GM04503 (cell line): Measurements from ENCODE around the gene PKM.

ENCODE experiments used
- DNase-seq: peaks from one replicate; pipeline ENCODE4 v3.0.0-alpha.2; 2012; ENCODE audit warnings: low read depth

PKM gene

GRCh38 chr15:72200395-72201237 is 30.4 kb downstream of the PKM start:
- no peak for DNase-seq

GRCh38 chr15:72199721-72200212 is 31.2 kb downstream of the PKM start:
- peak; percentile 28 for DNase-seq

GRCh38 chr15:72199205-72199515 is 31.8 kb downstream of the PKM start:
- DNase-seq = no peak

DNA sequence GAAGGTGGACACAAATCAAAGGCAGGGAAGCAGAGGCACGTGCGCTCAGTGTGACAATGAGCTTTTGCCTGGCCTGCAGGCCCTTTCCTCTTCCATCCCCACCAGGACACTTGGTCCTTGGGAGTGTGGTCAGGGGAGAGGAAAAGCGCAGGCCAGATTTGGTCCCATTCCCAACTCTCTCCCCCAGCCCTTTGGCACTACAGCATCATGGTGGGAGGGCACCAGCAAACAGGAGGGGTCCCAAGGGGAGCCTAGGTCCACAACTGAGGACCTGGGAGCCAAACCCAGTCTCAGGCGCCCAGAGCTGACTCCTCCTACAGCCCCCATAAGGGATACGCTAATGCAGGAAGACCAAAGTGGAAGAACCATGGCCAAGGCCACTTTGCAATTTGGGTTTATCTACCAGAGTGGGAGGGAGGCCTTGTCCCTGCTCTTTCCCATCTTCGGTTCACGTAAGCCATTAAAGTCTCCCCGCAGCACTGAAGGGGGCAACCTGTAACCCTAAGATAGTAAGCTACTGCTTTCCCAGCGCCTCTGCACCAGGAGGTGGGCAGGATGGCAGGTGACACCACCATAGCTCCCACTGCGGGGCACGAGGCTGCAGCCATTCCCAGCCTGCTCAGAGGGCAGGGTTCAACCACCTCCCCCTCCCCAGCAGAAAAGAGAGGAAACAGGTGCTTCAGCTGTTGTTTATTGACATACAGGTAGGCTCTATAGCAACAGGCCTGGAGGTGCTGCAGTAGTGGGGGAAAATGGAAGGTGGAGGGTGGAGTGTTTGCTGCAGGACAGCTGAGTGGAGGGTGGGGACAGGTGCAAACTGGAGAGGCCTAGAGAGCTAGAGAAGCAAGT is 32.4 kb downstream of the PKM start:
- no peak for DNase-seq

GRCh38 chr15:72197460-72198355 is 33.3 kb downstream of the PKM start, which contains the start of gene GRAMD2A:
TSS of gene GRAMD2A (minus strand) at chr15:72197787.
- DNase-seq = no peak

DNA sequence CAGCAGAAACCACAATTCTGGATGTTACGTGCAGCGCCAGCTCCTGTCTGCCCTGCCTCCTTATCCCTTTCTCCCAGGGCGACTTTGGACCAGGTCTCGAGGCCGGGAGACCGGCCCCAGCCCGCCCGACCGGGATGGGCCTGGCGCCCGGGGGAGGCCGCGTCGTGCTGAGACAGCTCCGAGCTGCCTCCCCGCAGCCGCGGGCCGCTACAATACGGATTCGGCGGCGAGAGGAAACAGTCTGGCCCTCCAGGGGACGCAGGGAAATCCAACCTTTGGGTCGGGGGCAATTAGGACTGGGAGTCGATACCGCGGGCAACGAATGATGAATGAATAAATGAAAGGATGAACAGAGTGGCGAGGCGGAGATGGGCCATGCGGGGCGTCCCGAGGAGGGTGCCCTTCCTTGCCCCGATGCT is 33.9 kb downstream of the PKM start:
- DNase-seq = no peak

DNA sequence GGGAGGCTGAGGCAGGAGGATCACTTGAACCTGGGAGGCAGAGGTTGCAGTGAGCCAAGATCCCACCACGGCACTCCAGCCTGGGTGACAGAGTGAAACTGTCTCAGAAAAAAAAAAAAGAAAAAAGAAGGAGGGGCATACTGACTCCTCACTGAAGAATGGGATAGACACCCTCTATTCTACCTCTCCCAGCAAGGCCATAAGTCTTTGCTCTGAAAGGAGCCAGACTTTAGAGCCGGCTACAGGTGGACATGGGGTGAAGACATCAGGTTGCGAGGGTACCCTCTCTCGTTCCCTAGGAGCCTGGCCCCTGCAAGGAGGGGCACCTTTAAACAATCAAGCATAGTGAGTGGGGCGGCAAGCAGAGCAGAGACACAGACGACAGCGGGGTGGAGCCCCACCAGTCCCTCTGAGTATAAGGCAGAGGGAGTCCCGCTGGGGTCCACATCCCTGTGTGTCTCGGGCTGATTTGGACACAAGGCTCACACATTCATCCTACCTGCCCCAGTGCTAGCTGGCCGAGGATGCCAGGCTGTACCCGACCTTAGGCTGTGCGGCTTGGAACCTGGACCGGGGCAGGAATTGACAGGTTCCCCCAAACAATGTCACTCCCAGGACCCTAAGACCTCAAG is 34.5 kb downstream of the PKM start:
- DNase-seq = no peak

DNA sequence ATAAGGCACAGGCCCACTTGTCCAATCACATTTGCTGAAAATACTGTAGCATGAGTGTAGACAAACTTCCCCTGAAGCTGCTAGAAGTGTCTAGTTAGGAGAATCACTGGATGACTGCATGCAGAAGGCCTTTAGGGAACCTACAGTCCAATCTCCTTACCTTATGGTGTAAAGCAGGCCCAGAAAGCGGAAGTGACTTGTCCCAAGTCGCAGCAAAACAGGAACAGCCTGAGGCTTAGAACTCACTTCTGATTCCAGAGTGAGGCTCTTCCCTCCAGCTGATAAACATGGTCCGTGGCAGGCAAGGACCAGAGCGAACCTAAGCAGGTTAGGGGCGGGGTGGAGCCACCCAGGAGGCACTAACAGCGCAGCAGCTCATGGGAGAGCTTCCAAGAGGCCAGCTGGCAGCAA is 35.9 kb downstream of the PKM start:
- DNase-seq = no peak

DNA sequence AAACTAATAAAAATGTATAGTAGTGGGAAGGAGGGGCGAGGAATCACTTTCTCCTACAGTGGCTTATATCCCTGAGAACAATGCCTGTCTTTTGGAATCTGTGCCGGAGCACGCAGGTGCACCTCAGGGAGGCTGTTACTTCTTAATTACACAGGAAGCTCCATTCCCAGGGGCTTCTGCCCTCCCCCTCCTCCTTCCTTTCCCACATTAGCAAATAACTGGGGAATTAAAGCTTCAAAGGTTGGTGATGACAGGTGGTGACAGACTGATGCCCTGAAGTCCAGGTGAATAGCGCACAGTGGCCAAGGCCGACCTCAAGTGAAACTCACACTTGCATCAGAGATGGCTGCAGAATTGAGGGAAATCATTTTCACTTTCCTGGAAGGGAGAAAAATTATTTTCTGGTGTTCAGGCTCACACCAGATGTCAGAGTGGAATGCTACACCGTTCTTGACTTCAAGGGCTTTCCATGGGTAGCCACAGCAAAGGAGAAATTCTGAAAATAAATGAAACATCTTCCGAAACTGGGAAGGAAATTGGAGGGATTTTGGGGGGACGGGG is 37.1 kb downstream of the PKM start:
- DNase-seq = no peak

DNA sequence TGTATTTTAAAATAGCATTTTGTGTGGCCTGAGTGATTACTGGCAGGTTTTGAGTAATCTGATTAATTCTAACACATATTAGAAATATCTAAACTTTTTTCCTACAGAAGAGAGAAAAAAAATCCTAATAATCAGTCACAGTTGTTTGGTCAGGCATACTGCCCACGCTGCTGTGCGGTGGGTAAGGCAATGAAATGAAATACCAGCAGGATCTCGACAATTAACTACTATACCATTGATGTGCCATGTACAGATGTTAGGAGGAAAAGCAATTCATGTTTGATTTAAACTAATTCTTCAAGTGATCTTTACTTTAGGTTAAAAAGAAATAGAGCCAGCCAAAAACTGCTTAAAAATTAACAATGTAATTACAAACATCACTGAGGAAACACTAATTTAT is 38.6 kb downstream of the PKM start:
- DNase-seq = no peak

DNA sequence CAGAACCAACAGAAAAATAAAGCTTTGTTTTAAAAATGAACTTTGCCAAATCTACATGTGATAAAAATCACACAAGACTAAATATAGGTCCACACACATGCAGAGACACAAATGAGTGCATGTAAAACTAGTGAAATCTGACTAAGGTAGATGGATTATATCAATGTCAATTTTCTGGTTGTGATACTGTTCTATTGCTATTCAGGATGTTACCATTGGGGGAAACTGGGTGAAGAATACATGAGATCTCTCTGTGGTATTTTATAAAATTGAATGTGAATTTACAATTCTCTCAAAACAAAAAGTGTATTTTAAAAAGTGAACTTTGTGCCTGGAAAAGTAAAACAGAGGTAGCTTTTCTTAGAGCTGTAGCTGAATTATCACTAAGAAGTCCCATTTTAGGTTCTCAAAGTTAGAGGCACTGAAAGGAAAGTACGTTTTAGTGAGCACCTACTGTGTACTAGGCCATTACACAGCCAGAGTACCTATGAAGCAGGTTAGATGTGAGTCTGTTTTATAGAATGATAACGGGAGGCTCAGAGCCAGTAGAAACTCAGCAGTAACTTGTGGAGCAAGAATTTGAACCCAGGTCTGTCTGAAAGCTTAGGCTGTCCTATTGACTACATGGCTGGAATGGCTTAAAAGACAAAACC is 41.6 kb downstream of the PKM start:
- no peak for DNase-seq

DNA sequence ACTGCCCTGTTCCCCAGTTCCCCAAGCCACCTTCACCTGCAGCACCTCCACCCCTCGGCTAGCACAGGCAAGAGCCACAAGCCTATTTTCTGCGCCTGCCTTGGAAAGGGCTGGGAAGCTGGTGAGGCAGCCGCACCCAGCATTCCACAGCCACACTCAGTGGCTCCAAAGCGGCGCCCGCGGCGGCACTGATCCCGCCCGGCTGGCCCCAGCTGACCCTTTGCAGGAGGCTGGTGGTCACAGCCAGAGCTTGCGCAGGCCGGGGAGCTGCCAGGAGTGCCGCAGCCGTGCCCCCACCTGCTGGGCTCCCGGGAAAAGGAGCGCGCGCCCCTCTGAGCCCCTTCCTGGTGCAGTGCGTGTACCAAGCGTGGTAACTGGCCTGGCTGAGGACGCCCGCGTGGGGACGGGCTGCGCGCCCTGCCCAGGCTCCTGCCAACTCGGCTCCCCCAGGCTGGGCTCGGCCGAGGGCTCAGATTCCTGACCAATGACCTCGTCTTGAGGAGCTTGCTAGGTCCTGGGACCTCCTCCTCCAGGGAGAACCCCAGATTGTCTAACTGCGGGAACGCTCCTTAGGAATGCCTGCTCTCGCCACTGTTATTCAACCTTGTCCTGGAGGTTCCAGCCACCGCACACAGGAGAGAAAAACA is 46.7 kb downstream of the PKM start:
- no peak for DNase-seq

DNA sequence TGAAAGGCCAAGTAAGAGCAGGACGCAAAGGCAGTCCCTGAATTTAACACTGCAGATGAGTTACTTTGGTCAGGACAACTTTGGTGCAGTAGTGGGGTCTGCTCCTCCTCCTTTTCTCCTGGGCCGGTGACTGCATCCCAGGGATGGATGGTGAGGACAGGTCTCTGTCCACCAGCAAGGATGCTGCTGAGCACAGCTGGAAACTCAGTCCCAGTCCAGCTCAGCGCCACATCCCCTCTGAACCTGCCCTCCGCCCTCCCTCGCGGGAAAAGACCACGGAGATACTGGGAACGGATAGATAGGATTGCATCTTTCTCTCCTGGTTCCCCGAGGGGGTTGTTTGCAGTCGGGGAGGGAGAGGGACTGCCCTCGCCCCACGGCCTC is 47.2 kb downstream of the PKM start:
- DNase-seq = no peak

DNA sequence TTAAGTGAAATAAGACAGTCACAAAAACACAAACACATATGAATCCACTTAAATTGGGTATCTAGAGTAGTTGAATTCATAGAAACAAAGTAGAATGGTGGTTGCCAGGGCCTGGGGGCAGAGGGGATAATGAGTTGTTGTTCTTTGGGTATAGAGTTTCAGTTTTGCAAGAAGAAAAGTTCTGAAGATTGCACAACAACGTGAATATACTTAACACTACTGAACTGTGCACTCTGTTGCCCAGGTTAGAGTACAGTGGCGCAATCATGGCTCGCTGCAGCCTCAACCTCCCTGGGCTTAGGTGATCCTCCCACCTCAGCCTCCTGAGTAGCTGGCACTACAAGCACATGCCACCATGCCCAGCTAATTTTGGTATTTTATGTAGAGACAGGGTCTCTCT is 48.3 kb downstream of the PKM start:
- no peak for DNase-seq

GRCh38 chr15:72182244-72182643 is 48.7 kb downstream of the PKM start:
- DNase-seq = no peak

DNA sequence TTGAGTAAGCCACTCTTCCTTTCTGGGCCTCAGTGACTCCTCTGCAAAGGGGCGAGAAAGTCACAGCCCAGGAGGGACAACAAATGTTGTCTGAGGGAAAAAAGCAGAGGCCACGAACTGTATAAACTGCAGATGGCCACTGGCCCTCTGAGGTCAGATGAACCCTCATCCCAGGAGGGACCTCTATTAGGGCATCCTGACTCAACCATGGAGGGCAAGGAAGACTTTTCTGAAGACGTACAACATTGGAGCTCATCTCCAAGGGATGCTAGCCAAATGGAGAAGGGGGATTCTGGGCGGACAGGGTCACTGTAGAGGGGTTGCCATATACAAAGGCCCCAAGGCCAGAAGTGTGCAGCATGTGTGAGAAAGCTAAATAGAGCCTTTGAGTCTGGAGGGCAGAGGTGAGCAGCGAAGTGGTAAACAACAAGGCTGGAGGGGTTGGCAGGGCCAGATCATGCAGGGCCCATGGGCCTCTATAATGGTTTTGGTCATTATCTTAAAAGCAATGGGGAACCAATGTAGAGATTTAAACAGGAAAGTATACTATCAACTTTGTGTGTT is 50.1 kb downstream of the PKM start:
- no peak for DNase-seq

GRCh38 chr15:72179950-72180581 is 50.9 kb downstream of the PKM start:
- DNase-seq = no peak

GRCh38 chr15:72178976-72179585 is 51.9 kb downstream of the PKM start:
- no peak for DNase-seq

- DNase-seq = no peak
Observed at GRCh38 chr15:72176743-72177142, 54.2 kb downstream of the PKM start.
